Activated T-cell treated with anti-CD3 and anti-CD28 coated beads, Interleukin-2, amount 50 U/mL, for 72 hours (primary cell): Measurements from ENCODE around the gene MMP20. TPM values are rescaled to one million over a fixed set of nuclear protein-coding genes. Genes with fewer than 3 reads are reported as not detected.
"Not testable (repeated sequence)": the region's sequence is repeated elsewhere in the genome, so short reads cannot be mapped to it uniquely, and the experiment has no call there.

ENCODE experiments used
- ATAC-seq, 2 donors: fragments of 150-1000 bp; cut with Tn5 transposase; replicated peaks in 1 of 2; 2 replicates each; pipeline ENCODE4 v1.10.0; 2021; ENCODE audit warnings: moderate library complexity in 2 of 2, mild to moderate bottlenecking in 1 of 2
- DNase-seq, 2 donors: peaks; one replicate each; pipeline ENCODE4 v3.0.0; 2021 to 2022; ENCODE audit warnings: mixed read lengths in 1 of 2
- H3K27ac Mint-ChIP-seq: one replicate; pipeline ENCODE4 v1.8.0; 2022; ENCODE audit warnings: mild to moderate bottlenecking, moderate library complexity, mixed read lengths
- H3K27me3 Mint-ChIP-seq: one replicate; pipeline ENCODE4 v1.8.0; 2022; ENCODE audit warnings: low read depth, mixed read lengths
- H3K36me3 Mint-ChIP-seq, 2 donors: one replicate each; pipeline ENCODE4 v1.8.0; 2022; ENCODE audit warnings: mixed read lengths in 2 of 2, mild to moderate bottlenecking in 1 of 2; ENCODE audit not compliant: insufficient read depth in 2 of 2
- H3K4me1 Mint-ChIP-seq: one replicate; pipeline ENCODE4 v1.8.0; 2022; ENCODE audit warnings: low read depth, mixed read lengths
- H3K4me3 Mint-ChIP-seq, 2 donors: one replicate each; pipeline ENCODE4 v1.8.0; 2022; ENCODE audit warnings: mild to moderate bottlenecking in 2 of 2, mixed read lengths in 2 of 2, moderate library complexity in 2 of 2
- H3K9me3 Mint-ChIP-seq, 2 donors: one replicate each; pipeline ENCODE4 v1.8.0; 2022; ENCODE audit warnings: mixed read lengths in 2 of 2
- total RNA-seq, 2 donors: library from RNA; stranded (reverse); gene quantifications; one replicate each; pipeline ENCODE4 v1.2.3, GENCODE V29; 2022

Gene MMP20
- total RNA-seq, 2 donors from 2014 or later = not detected

GRCh38 chr11:102639656-102640055, 14.5 kb upstream of the MMP20 start:
- Mint-ChIP-seq H3K27me3 (no peaks in the 10 kb centered on the region), H3K27ac (no peak overlapping the region), H3K9me3 (no peaks in the 10 kb centered on the region), H3K4me1 (no peaks in the 10 kb centered on the region), H3K36me3 (no peaks in the 10 kb centered on the region), H3K4me3 (no peak overlapping the region)
- DNase-seq (no peak), ATAC-seq (no peak)

GRCh38 chr11:102637731-102638130, 12.6 kb upstream of the MMP20 start:
- H3K27me3 Mint-ChIP-seq = peaks cover 10% of the 10 kb centered on the region
- ATAC-seq = no peak
- no peak for DNase-seq
- H3K27ac Mint-ChIP-seq = no peak overlapping the region
- no peaks in the 10 kb centered on the region for H3K36me3 Mint-ChIP-seq
- no peaks in the 10 kb centered on the region for H3K4me1 Mint-ChIP-seq
- no peaks in the 10 kb centered on the region for H3K9me3 Mint-ChIP-seq
- H3K4me3 Mint-ChIP-seq = no peak overlapping the region

- ATAC-seq = no peak
- Mint-ChIP-seq H3K4me1 (no peaks in the 10 kb centered on the region), H3K27me3 (peaks cover 30% of the 10 kb centered on the region)
Measured at GRCh38 chr11:102633385-102634026, 8.4 kb upstream of the MMP20 start.

GRCh38 chr11:102632026-102632425, 6.9 kb upstream of the MMP20 start:
- Mint-ChIP-seq H3K27me3 (peaks cover 30% of the 10 kb centered on the region), H3K36me3 (no peaks in the 10 kb centered on the region), H3K27ac (no peak overlapping the region), H3K4me1 (no peaks in the 10 kb centered on the region), H3K4me3 (no peak overlapping the region), H3K9me3 (no peaks in the 10 kb centered on the region)
- DNase-seq (no peak), ATAC-seq (no peak)

More at GRCh38 chr11:102633385-102634026, 8.4 kb upstream of the MMP20 start:
- Mint-ChIP-seq H3K27ac (no peak overlapping the region), H3K36me3 (no peaks in the 10 kb centered on the region), H3K9me3 (no peaks in the 10 kb centered on the region), H3K4me3 (no peak overlapping the region)
- DNase-seq = no peak

GRCh38 chr11:102630598-102631448, 5.7 kb upstream of the MMP20 start:
- H3K27ac Mint-ChIP-seq = no peak overlapping the region
- ATAC-seq (no peak), DNase-seq (no peak)
- H3K27me3 Mint-ChIP-seq = peaks cover 30% of the 10 kb centered on the region
- no peaks in the 10 kb centered on the region for H3K4me1 Mint-ChIP-seq
- H3K4me3 Mint-ChIP-seq = no peak overlapping the region
- no peaks in the 10 kb centered on the region for H3K36me3 Mint-ChIP-seq
- no peaks in the 10 kb centered on the region for H3K9me3 Mint-ChIP-seq

GRCh38 chr11:102629908-102630307, 4.8 kb upstream of the MMP20 start:
- H3K36me3 Mint-ChIP-seq, H3K27ac Mint-ChIP-seq, H3K9me3 Mint-ChIP-seq, H3K4me3 Mint-ChIP-seq, H3K4me1 Mint-ChIP-seq, ATAC-seq, DNase-seq: not testable (repeated sequence)
- H3K27me3 Mint-ChIP-seq = peaks cover 30% of the 10 kb centered on the region

- peaks cover 20% of the 10 kb centered on the region for H3K27me3 Mint-ChIP-seq
- no peaks in the 10 kb centered on the region for H3K9me3 Mint-ChIP-seq
- ATAC-seq (no peak), DNase-seq (no peak)
- no peaks in the 10 kb centered on the region for H3K4me1 Mint-ChIP-seq
- H3K4me3 Mint-ChIP-seq = no peak overlapping the region
- no peaks in the 10 kb centered on the region for H3K36me3 Mint-ChIP-seq
- H3K27ac Mint-ChIP-seq = no peak overlapping the region
Measured at GRCh38 chr11:102626676-102627075, 1.5 kb upstream of the MMP20 start.

- DNase-seq (no peak), ATAC-seq (no peak)
- no peaks in the 10 kb centered on the region for H3K9me3 Mint-ChIP-seq
- H3K4me3 Mint-ChIP-seq = no peak overlapping the region
- H3K36me3 Mint-ChIP-seq = no peaks in the 10 kb centered on the region
- H3K4me1 Mint-ChIP-seq = peaks cover 5% of the 10 kb centered on the region
- H3K27me3 Mint-ChIP-seq = peaks cover 15% of the 10 kb centered on the region
- H3K27ac Mint-ChIP-seq = no peak overlapping the region
Measured at GRCh38 chr11:102623998-102624397, 1.1 kb downstream of the MMP20 start.

- Mint-ChIP-seq H3K36me3 (no peaks in the 10 kb centered on the region), H3K9me3 (no peaks in the 10 kb centered on the region)
Measured at GRCh38 chr11:102623128-102623527, 2.0 kb downstream of the MMP20 start.

GRCh38 chr11:102622258-102622657, 2.9 kb downstream of the MMP20 start:
- Mint-ChIP-seq H3K36me3 (no peaks in the 10 kb centered on the region), H3K9me3 (no peaks in the 10 kb centered on the region), H3K27ac (no peak overlapping the region), H3K27me3 (peaks cover 11% of the 10 kb centered on the region), H3K4me1 (peaks cover 5% of the 10 kb centered on the region), H3K4me3 (no peak overlapping the region)
- DNase-seq = no peak
- no peak for ATAC-seq

More at GRCh38 chr11:102623128-102623527, 2.0 kb downstream of the MMP20 start:
- peaks cover 11% of the 10 kb centered on the region for H3K27me3 Mint-ChIP-seq
- peaks cover 5% of the 10 kb centered on the region for H3K4me1 Mint-ChIP-seq
- no peak overlapping the region for H3K4me3 Mint-ChIP-seq
- DNase-seq (no peak), ATAC-seq (no peak)
- H3K27ac Mint-ChIP-seq = no peak overlapping the region

GRCh38 chr11:102620818-102621561, 4.1 kb downstream of the MMP20 start:
- Mint-ChIP-seq H3K4me3 (no peak overlapping the region), H3K27me3 (peaks cover 11% of the 10 kb centered on the region), H3K9me3 (no peaks in the 10 kb centered on the region), H3K4me1 (peaks cover 5% of the 10 kb centered on the region), H3K27ac (no peak overlapping the region), H3K36me3 (no peaks in the 10 kb centered on the region)
- DNase-seq (no peak), ATAC-seq (no peak)

- Mint-ChIP-seq H3K4me3 (no peak overlapping the region), H3K36me3 (no peaks in the 10 kb centered on the region), H3K4me1 (peaks cover 5% of the 10 kb centered on the region), H3K27ac (no peak overlapping the region), H3K27me3 (peaks cover 11% of the 10 kb centered on the region), H3K9me3 (no peaks in the 10 kb centered on the region)
- no peak for DNase-seq
- no peak for ATAC-seq
Measured at GRCh38 chr11:102620179-102620578, 5.0 kb downstream of the MMP20 start.

- H3K27ac Mint-ChIP-seq = no peak overlapping the region
- ATAC-seq (no peak), DNase-seq (no peak)
- H3K36me3 Mint-ChIP-seq = no peaks in the 10 kb centered on the region
- H3K4me3 Mint-ChIP-seq = no peak overlapping the region
- H3K4me1 Mint-ChIP-seq = peaks cover 10% of the 10 kb centered on the region
- no peaks in the 10 kb centered on the region for H3K9me3 Mint-ChIP-seq
- H3K27me3 Mint-ChIP-seq = peaks cover 11% of the 10 kb centered on the region
Measured at GRCh38 chr11:102617466-102618008, 7.6 kb downstream of the MMP20 start.
